SK-N-SH (cell line): ENCODE data around the gene MC1R. TPM values are rescaled to one million over a fixed set of nuclear protein-coding genes. Genes with fewer than 3 reads are reported as not detected.

Source experiments
- CTCF ChIA-PET: fragments of 300-600, 350-600 bp; formaldehyde crosslinking; extraction: SDS; loops from one replicate; lab custom pipeline; 2021; lab: Yijun Ruan, JAX
- POLR2A ChIA-PET: fragments of 350-600 bp; sonication (Branson Sonifier 250); formaldehyde crosslinking; extraction: SDS; loops from one replicate; lab custom pipeline; 2020; ENCODE audit warnings: antibody characterized with exemption, inconsistent platforms; lab: Yijun Ruan, JAX
- DNase-seq: peaks from one replicate; pipeline ENCODE4 v3.0.0; 2012
- H2AFZ ChIP-seq: fragments of 200-600 bp; sonication (generic); 2 replicates; pipeline ENCODE4 v1.8.1; 2016; ENCODE audit warnings: antibody characterized with exemption, mild to moderate bottlenecking, low read depth
- H3F3A ChIP-seq: fragments of 200-600 bp; sonication (generic); replicated peaks from 2 replicates; pipeline ENCODE3; 2016; ENCODE audit warnings: antibody characterized with exemption, mild to moderate bottlenecking; ENCODE audit not compliant: insufficient read depth
- H3K27ac ChIP-seq, 2 experiments: fragments of 200-500 bp in 1 of 2; fragments of 200-600 bp in 1 of 2; sonication (Bioruptor generic) in 1 of 2; sonication (generic), shearing (Covaris generic) in 1 of 2; 2 replicates each; pipeline versions ENCODE4 v1.5.1 to v1.6.1; 2014 to 2016; ENCODE audit warnings: low read depth in 2 of 2, inconsistent platforms in 1 of 2, low read length in 1 of 2, mild to moderate bottlenecking in 1 of 2, mixed read lengths in 1 of 2
- H3K27me3 ChIP-seq: fragments of 200-600 bp; sonication (generic), shearing (Covaris generic); 2 replicates; pipeline ENCODE4 v1.6.1; 2016; ENCODE audit warnings: mixed run types; ENCODE audit not compliant: insufficient read depth
- H3K36me3 ChIP-seq, 2 experiments: fragments of 200-500 bp in 1 of 2; fragments of 200-600 bp in 1 of 2; sonication (Bioruptor generic) in 1 of 2; sonication (generic) in 1 of 2; replicated peaks in 1 of 2; 2 replicates each; pipeline versions ENCODE3 to v1.5.1; 2014 to 2016; ENCODE audit warnings: low read length in 1 of 2, mild to moderate bottlenecking in 1 of 2; ENCODE audit not compliant: insufficient read depth in 2 of 2, control insufficient read depth in 1 of 2
- H3K4me1 ChIP-seq, 2 experiments: fragments of 200-500 bp in 1 of 2; fragments of 200-600 bp in 1 of 2; sonication (Bioruptor generic) in 1 of 2; sonication (generic), shearing (Covaris generic) in 1 of 2; 2 replicates each; pipeline versions ENCODE4 v1.5.1 to v1.6.1; 2014 to 2016; ENCODE audit warnings: low read depth in 1 of 2, low read length in 1 of 2, mixed run types in 1 of 2; ENCODE audit not compliant: insufficient read depth in 2 of 2, control insufficient read depth in 1 of 2
- H3K4me2 ChIP-seq: fragments of 200-600 bp; sonication (generic), shearing (Covaris generic); 2 replicates; pipeline ENCODE4 v1.6.1; 2017; ENCODE audit warnings: mixed run types
- H3K4me3 ChIP-seq, 2 experiments: fragments of 200-500 bp in 1 of 2; fragments of 200-600 bp in 1 of 2; sonication (Bioruptor generic) in 1 of 2; sonication (generic), shearing (Covaris generic) in 1 of 2; 2 replicates each; pipeline versions ENCODE4 v1.5.1 to v1.8.1; 2014 to 2016; ENCODE audit warnings: low read depth in 2 of 2, inconsistent platforms in 1 of 2, low read length in 1 of 2, mild to moderate bottlenecking in 1 of 2, mixed read lengths in 1 of 2, moderate library complexity in 1 of 2
- H3K79me2 ChIP-seq: fragments of 200-600 bp; sonication (generic); 2 replicates; pipeline ENCODE4 v1.8.1; 2017; ENCODE audit warnings: mild to moderate bottlenecking; ENCODE audit not compliant: insufficient read depth
- H3K9ac ChIP-seq: fragments of 200-600 bp; sonication (generic); 2 replicates; pipeline ENCODE4 v1.6.1; 2017; ENCODE audit warnings: mixed run types
- H3K9me2 ChIP-seq: fragments of 200-600 bp; sonication (generic); 2 replicates; pipeline ENCODE4 v1.6.1; 2017; ENCODE audit warnings: mixed run types
- H3K9me3 ChIP-seq: fragments of 200-600 bp; sonication (generic); 2 replicates; pipeline ENCODE4 v1.6.1; 2017; ENCODE audit warnings: mixed run types, mild to moderate bottlenecking, moderate library complexity
- H4K20me1 ChIP-seq: fragments of 200-600 bp; sonication (generic); 2 replicates; pipeline ENCODE4 v1.6.1; 2017; ENCODE audit warnings: mild to moderate bottlenecking, mixed run types; ENCODE audit not compliant: insufficient read depth
- ELF1 ChIP-seq: IDR thresholded peaks from 2 replicates; pipeline ENCODE4 v1.4.0; 2012
- EP300 ChIP-seq, 2 experiments: IDR thresholded peaks; 2 replicates each; pipeline versions ENCODE4 v1.4.0 to v1.6.1; 2012; ENCODE audit warnings: borderline replicate concordance in 1 of 2, low read depth in 1 of 2, low read length in 1 of 2
- EZH2phosphoT487 ChIP-seq: fragments of 200-600 bp; sonication (generic); IDR thresholded peaks from 2 replicates; pipeline ENCODE4 v1.6.1; 2017; ENCODE audit warnings: low read depth, mixed run types, mild to moderate bottlenecking, antibody characterized with exemption, moderate library complexity, borderline replicate concordance
- FOXM1 ChIP-seq: IDR thresholded peaks from 2 replicates; pipeline ENCODE4 v1.4.0; 2012; ENCODE audit warnings: low read depth, mild to moderate bottlenecking
- GATA2 ChIP-seq: sonication (generic); formaldehyde crosslinking; IDR thresholded peaks from 2 replicates; pipeline ENCODE4 v1.5.0; 2020; ENCODE audit warnings: mild to moderate bottlenecking, missing genetic modification reagents
- IRF3 ChIP-seq: fragments of 150-350 bp; IDR thresholded peaks from 2 replicates; pipeline ENCODE4 v1.6.1; 2016; ENCODE audit warnings: mild to moderate bottlenecking, low read depth, low read length
- JUND ChIP-seq: IDR thresholded peaks from 2 replicates; pipeline ENCODE4 v1.4.0; 2012
- MEF2A ChIP-seq: IDR thresholded peaks from 2 replicates; pipeline ENCODE4 v1.4.0; 2012; ENCODE audit warnings: low read depth, borderline replicate concordance
- NRF1 ChIP-seq: IDR thresholded peaks from 2 replicates; pipeline ENCODE4 v1.6.1; 2012; ENCODE audit warnings: low read depth, mild to moderate bottlenecking, low read length
- RAD21 ChIP-seq: IDR thresholded peaks from 2 replicates; pipeline ENCODE4 v1.6.1; 2012; ENCODE audit warnings: mild to moderate bottlenecking, low read length
- RFX5 ChIP-seq: IDR thresholded peaks from 2 replicates; pipeline ENCODE4 v1.6.1; 2012; ENCODE audit warnings: mild to moderate bottlenecking, improper control_type of control experiment, low read length
- SIN3A ChIP-seq: IDR thresholded peaks from 2 replicates; pipeline ENCODE4 v1.6.1; 2012; ENCODE audit warnings: low read depth, mild to moderate bottlenecking, low read length, moderate library complexity, borderline replicate concordance
- TCF12 ChIP-seq: IDR thresholded peaks from 2 replicates; pipeline ENCODE4 v1.4.0; 2012
- WGBS: methylation state at CpG from one replicate; pipeline ENCODE4 v1.1.6; 2017; ENCODE audit warnings: low lambda C conversion rate; 5-methylcytosine and 5-hydroxymethylcytosine counted together
- polyA plus RNA-seq, 3 experiments: library from polyadenylated mRNA; depleted of rRNA; stranded (reverse); fragments of >200 nt; gene quantifications; 2 replicates each; pipeline ENCODE4 v1.2.3, GENCODE V29; 2012
- TF ChIP-seq, protein P1 (sequence below): IDR thresholded peaks from 2 replicates; pipeline ENCODE4 v1.4.0; 2012; ENCODE audit warnings: low read depth
- TF ChIP-seq, protein P2 (sequence below): IDR thresholded peaks from 2 replicates; pipeline ENCODE4 v1.6.1; 2012; ENCODE audit warnings: mild to moderate bottlenecking, low read depth, low read length, moderate library complexity

The MC1R gene
- polyA plus RNA-seq, 1 of the 3 experiments (the other 2 are of a cell fraction): 11.1 TPM

GRCh38 chr16:89892055-89892630 is 26.5 kb upstream of the MC1R start:
- WGBS: 92% methylated on average over 17 of the region's 18 CpGs
- H3K4me3 ChIP-seq: no peak overlapping the region
- POLR2A ChIA-PET: no interaction called here
- H3K36me3 ChIP-seq: peaks cover 40 to 50% of the 10 kb centered on the region in 2 experiments
- peaks cover 12% of the 10 kb centered on the region; the same call in 1 of the 2 replicates for H3K79me2 ChIP-seq
- CTCF ChIA-PET: no interaction called here
- H2AFZ ChIP-seq: no peak overlapping the region
- 0 out of 2 replicates have a peak, but pooled peaks cover 15% of the 10 kb centered on the region for H4K20me1 ChIP-seq
- TF ChIP-seq, protein P1, sequence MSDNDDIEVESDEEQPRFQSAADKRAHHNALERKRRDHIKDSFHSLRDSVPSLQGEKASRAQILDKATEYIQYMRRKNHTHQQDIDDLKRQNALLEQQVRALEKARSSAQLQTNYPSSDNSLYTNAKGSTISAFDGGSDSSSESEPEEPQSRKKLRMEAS: no peak
- no peak for TF ChIP-seq RFX5
- TF ChIP-seq, protein P2, sequence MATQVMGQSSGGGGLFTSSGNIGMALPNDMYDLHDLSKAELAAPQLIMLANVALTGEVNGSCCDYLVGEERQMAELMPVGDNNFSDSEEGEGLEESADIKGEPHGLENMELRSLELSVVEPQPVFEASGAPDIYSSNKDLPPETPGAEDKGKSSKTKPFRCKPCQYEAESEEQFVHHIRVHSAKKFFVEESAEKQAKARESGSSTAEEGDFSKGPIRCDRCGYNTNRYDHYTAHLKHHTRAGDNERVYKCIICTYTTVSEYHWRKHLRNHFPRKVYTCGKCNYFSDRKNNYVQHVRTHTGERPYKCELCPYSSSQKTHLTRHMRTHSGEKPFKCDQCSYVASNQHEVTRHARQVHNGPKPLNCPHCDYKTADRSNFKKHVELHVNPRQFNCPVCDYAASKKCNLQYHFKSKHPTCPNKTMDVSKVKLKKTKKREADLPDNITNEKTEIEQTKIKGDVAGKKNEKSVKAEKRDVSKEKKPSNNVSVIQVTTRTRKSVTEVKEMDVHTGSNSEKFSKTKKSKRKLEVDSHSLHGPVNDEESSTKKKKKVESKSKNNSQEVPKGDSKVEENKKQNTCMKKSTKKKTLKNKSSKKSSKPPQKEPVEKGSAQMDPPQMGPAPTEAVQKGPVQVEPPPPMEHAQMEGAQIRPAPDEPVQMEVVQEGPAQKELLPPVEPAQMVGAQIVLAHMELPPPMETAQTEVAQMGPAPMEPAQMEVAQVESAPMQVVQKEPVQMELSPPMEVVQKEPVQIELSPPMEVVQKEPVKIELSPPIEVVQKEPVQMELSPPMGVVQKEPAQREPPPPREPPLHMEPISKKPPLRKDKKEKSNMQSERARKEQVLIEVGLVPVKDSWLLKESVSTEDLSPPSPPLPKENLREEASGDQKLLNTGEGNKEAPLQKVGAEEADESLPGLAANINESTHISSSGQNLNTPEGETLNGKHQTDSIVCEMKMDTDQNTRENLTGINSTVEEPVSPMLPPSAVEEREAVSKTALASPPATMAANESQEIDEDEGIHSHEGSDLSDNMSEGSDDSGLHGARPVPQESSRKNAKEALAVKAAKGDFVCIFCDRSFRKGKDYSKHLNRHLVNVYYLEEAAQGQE: no peak
- TF ChIP-seq TCF12: no peak
- no peak for TF ChIP-seq GATA2 (CRISPR knock-in tag)
- TF ChIP-seq SIN3A: no peak
- TF ChIP-seq IRF3: no peak
- TF ChIP-seq MEF2A: no peak
- no peak for TF ChIP-seq JUND
- no peak for TF ChIP-seq FOXM1
- TF ChIP-seq ELF1: no peak
- TF ChIP-seq EZH2phosphoT487: no peak
- no peak for TF ChIP-seq RAD21
- no peak for TF ChIP-seq EP300 (IDR thresholded peaks at IDR 0.05; ENCODE audit: borderline replicate concordance in 1 of 2, low read depth in 1 of 2, low read length in 1 of 2)
- TF ChIP-seq NRF1: no peak
- no peaks in the 10 kb centered on the region for H3K4me1 ChIP-seq
- H3K9me3 ChIP-seq: no peaks in the 10 kb centered on the region
- no peak overlapping the region for H3K9ac ChIP-seq
- H3K9me2 ChIP-seq: no peaks in the 10 kb centered on the region
- no peak overlapping the region for H3K4me2 ChIP-seq
- no peak for DNase-seq
- H3F3A ChIP-seq: no peaks in the 10 kb centered on the region
- H3K27ac ChIP-seq: no peak overlapping the region
- H3K27me3 ChIP-seq: no peaks in the 10 kb centered on the region
